Activated CD8-positive, alpha-beta memory T cell treated with anti-CD3 and anti-CD28 coated beads, Interleukin-2, amount 50 U/mL, for 1 hour (primary cell): Measurements from ENCODE around the gene DNAH9.

ENCODE experiments used
- DNase-seq: peaks from one replicate; pipeline ENCODE4 v3.0.0-alpha.2; 2020; ENCODE audit errors: extremely low read depth

DNAH9 gene

GRCh38 chr17:11671126-11671525 is 72.9 kb downstream of the DNAH9 start:
- DNase-seq, result no peak

- DNase-seq, result no peak
These were observed 84.4 kb downstream of the DNAH9 start for GRCh38 chr17:11682646-11683045.

- DNase-seq, result no peak
These were observed 92.4 kb downstream of the DNAH9 start for GRCh38 chr17:11690681-11691080.

GRCh38 chr17:11692688-11693087 is 94.4 kb downstream of the DNAH9 start:
- DNase-seq, result no peak

DNA sequence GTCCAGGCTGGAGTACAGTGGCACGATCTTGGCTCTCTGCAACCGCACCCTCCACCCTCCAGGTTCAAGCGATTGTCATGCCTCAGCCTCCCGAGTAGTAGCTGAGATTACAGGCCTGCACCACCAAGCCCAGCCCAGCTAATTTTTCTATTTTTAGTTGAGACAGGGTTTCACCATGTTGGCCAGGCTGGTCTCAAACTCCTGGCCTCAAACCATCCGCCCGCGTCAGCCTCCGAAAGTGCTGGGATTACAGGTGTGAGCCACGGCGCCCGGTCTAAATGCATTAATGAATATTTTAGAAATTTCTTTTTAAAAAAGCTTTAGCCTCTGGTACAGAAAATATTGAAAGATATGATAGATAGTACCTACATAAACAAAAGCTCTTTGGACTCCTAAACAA is 95.0 kb downstream of the DNAH9 start:
- no peak for DNase-seq

GRCh38 chr17:11700668-11701067 is 102.4 kb downstream of the DNAH9 start:
- DNase-seq, result no peak

DNA sequence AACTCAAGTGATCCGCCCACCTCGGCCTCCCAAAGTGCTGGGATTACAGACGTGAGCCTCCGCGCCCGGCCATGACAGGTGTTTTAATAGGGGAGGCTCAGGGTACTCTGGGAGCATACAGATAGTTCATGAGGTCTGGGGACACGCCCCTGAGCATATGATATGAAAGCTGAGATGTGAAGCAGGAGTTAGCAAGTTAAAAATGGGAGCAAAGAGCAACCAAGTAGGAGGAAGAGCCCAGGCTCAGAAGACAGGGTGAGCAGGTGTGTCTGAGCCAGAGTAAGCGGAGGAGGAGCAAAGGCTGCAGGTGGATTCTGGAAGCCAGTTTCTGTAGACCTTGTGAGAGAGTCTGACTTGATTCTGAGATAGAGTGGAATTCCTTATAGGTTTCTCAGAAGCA is 103.6 kb downstream of the DNAH9 start:
- DNase-seq, result no peak

- no peak for DNase-seq
These were observed 105.8 kb downstream of the DNAH9 start for GRCh38 chr17:11704041-11704440.

DNA sequence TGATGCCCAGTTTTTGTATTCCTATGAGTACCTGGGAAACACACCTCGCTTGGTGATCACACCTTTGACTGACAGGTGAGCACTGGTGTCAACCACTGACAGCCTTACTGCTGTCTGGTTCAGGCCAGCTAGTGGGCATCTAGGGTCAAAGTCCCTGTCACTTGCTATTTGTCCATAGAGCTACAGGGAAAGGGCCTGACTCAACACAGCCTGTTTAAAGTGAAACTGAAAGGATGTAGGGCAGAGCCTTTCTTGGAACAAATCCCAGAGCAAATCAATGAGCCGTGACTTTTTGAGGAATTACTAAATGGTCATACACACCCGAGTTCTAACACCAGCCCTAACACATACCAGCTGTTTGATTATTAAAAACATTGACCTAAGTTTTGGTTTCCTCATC is 106.8 kb downstream of the DNAH9 start:
- DNase-seq, result no peak

- DNase-seq, result no peak
These were observed 109.3 kb downstream of the DNAH9 start for GRCh38 chr17:11707586-11707985.

- DNase-seq, result no peak
These were observed 114.2 kb downstream of the DNAH9 start for GRCh38 chr17:11712456-11712855.

- DNase-seq, result no peak
These were observed 120.9 kb downstream of the DNAH9 start for GRCh38 chr17:11719203-11719602.

DNA sequence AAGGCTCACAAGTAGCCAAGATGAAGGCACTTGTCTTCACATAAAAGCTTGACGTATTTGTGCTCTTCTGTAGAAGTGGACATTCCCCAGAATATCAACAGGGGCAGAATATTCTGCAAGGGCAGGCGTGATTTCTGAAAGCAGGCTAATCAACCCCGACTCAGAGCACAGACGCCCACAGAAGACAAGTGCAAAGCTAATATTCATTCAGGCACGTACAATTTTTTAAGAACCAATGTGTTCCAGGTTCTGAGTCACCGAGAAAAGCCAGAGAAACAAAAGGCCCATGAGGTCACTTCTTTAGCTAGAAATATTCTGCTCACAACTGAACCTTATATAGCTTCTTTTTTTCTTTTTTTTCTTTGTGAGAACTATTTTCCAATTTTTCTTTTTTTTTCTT is 121.6 kb downstream of the DNAH9 start:
- DNase-seq, result no peak

- DNase-seq, result no peak
These were observed 122.5 kb downstream of the DNAH9 start for GRCh38 chr17:11720816-11721215.

DNA sequence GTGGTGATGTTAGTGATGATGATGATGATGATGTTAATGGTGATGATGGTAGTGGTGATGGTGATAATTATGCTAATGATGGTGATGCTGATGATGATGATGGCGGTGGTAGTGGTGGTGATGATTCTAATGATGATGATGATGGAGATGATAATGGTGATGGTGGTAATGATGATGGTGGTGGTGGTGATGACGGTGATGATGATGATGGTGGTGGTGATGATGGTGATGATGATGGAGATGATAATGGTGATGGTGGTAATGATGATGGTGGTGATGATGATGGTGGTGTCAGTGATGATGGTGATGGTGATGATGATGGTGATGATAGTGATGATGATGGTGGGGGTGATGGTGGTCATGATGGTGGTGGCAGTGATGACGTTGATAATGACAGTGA is 132.5 kb downstream of the DNAH9 start:
- no peak for DNase-seq

- no peak for DNase-seq
These were observed 138.5 kb downstream of the DNAH9 start for GRCh38 chr17:11736613-11737312.

DNA sequence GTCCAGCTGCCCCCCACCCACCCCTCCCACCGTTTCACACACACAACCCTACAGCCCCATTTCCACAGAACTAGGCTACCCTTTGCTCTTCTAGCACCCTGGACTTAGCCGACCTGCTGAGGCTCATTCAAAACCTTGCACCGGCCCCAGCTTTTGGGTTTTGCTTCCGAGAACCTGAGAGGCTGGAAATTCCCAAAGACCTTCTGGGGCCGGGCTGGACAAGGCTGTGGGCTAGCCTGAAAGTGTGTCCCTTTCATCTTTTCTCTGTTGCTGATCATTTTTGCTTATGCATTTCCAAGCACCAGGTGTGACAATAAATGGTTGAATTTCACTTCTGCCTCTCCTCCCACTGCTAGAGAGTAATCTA is 139.0 kb downstream of the DNAH9 start:
- no peak for DNase-seq

- no peak for DNase-seq
These were observed 139.9 kb downstream of the DNAH9 start for GRCh38 chr17:11738151-11738550.

- no peak for DNase-seq
These were observed 141.1 kb downstream of the DNAH9 start for GRCh38 chr17:11739351-11739750.

DNA sequence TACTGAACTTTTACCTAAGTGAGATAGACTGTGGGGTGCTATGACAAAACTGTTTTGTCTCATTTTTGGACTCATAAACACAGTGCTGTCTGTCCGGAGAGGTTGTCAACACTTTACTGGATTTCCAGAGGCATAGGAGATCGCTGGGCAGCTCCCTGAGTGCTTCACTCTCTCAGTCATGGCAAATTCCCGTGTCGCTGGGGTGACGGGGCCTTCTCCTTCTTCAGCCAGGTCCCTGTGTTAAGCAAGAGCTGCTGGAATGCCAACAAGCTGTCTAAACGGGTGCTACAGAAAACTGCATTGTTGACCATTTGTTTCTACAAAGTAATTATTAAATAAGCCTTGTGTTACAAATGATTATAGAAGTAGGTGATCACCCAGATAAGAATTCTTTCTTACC is 141.6 kb downstream of the DNAH9 start:
- no peak for DNase-seq

DNA sequence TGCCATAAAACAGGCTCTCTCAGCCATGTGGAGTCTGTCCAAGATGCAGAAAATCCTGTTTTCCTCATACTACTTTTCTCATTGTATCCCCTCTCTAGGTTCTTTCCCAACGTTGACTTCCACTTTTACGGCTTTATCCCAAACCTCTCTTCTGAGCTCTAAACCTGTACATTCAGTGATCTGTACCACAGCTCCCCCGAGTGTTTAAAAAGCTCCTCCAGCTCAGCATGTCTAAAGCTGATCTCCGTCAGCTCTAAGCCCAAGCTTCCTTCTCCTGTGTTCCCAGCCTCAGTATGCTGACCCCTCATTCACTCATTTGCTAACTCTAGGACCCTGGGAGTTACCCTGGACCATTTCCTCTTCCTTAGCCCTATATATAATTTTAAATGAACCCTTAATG is 144.6 kb downstream of the DNAH9 start:
- DNase-seq, result no peak

- no peak for DNase-seq
These were observed 146.4 kb downstream of the DNAH9 start for GRCh38 chr17:11744696-11745095.

GRCh38 chr17:11747441-11747840 is 149.2 kb downstream of the DNAH9 start:
- no peak for DNase-seq

GRCh38 chr17:11757815-11758214 is 159.5 kb downstream of the DNAH9 start:
- DNase-seq, result no peak
